GM21528 (cell line): ENCODE results near the gene SGCE.
A peak's percentile ranks its signal among the peaks of the same experiment; 100 is the strongest.

Experiments
- ATAC-seq: cut with Tn5 transposase; IDR thresholded peaks from one replicate; pipeline ENCODE4 v1.9.1; 2021; ENCODE audit warnings: mild to moderate bottlenecking, moderate library complexity; ENCODE audit not compliant: unreplicated experiment, low FRiP score

The SGCE gene

DNA sequence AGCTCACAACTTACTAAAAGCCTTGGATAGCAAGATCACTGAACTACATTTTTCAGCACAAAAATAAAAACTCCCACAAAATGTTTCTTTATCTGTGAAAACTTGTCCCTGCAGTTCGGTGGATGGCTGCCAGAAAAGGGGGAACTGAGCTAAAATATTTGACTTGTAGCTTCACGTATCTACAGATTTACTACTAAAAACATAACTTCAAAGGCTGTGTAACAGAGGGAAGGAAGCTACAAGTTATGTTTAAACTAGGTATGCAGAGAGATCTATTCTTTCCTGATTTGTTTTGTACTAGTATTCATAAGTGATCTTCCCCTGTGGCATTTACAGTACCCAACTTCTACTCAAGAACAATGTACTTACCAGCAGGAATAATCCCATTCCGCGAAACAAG is 25.1 kb downstream of the SGCE start:
- no peak for ATAC-seq

DNA sequence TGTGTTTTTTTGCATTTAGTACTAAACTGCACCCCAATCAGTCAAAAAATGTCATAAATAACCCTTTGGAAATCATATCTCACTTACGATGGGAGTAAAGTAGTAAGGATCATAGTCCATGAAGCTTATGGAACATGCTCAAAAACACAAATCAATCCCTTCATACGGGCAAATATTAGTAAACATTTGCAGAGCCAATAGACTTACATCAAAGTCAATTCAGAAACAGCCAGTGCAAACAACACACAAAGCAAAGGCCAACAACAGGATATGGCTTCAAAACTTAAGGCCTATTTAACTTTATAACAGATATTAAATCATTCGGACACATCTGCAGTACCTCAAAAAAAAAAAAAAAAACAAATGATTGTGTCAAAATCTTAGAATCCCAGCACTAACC is 32.1 kb downstream of the SGCE start:
- ATAC-seq: no peak

DNA sequence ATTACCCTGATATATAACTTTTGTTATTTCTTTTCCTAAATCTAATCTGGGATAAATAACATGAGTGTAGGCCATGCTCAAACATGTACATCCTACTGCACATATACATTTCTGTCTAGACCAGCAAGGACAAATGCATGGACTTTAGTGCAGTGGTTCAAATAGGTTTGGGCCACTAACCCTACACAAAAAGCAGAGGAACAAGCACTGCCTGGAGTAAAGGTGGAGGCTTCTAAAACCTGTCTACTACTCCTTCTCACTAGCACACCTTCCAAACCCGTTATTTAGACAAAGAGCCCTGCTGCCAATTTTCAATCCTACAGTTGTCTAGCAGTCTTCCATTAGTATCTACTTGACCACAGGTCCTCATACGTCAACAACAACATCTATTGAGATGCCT is 34.8 kb downstream of the SGCE start:
- peak; percentile 30 for ATAC-seq

DNA sequence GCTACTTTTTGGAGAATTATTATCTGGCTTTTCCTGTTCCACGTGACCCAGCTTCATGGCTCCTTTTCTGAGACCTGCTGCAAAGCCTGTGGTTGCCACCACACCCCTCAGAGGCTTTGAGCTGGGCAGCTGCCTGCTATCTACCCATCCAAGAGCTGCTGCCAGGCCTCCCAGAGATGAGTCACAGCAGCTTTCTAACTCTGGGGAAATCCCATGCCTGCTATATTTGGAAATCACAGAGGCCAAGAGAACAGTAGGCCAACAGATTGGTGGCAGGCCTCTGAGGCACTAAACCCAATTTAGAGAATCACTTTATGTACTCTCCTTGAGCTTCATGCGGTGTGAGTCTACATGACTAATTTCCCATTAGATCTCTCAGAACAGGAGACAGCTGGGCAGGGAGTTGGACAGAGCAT is 35.2 kb downstream of the SGCE start:
- peak; percentile 97 for ATAC-seq

DNA sequence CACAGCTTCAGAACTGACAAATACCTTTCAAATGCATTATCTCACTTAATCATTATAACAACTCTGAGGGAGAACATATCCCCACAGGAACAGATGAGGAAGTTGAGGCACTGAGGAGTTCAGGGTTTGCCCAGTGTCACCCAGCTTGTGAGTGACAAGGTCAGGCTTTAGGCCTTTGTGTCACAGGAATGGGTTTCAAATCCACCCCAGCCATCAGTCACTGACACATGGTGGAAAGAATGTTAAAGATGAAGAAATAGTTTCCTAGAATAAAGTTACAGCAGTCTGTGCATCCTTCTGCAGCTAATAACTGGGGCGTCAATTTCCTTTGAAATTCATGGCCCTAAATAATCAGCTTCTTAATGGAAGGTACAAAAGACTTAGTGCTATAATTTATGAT is 37.8 kb downstream of the SGCE start:
- no peak for ATAC-seq

DNA sequence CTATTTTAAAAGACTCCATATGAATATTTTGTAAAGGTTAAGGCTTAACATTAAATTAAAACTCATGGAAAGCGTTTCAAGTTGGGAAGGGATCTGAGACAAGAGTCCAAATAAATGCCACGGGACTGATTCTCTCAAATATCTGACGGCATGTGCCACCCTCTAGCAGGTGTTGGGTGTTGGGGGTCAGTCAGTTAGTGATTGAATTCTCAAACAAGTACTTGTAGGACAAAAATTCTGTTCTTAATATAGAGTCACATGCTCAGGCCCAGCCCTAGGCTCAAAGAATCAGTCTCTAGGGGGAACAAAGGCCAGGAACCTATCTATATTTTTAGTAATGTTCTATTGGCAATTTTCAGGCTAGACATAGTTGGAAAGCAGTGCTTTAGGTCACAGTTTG is 39.1 kb downstream of the SGCE start:
- ATAC-seq: no peak

DNA sequence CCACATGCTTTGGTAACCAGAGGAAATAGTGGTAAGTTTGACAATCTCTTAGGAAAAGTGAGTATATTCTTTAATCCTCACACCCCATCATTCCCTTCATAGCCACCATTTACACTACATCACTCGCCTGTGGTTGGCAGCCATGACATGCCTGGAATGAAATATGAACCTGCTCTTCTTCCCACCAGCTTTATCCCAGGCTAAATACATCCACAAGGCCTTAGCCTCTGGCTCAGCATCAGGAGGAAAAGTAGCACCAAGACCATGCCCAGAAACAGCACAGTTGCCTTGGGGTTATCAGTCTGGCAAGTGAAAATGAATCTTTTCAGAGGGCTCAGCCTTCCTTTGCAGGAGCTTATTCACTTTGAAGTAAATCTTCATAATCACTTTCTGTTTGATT is 40.3 kb downstream of the SGCE start:
- no peak for ATAC-seq

DNA sequence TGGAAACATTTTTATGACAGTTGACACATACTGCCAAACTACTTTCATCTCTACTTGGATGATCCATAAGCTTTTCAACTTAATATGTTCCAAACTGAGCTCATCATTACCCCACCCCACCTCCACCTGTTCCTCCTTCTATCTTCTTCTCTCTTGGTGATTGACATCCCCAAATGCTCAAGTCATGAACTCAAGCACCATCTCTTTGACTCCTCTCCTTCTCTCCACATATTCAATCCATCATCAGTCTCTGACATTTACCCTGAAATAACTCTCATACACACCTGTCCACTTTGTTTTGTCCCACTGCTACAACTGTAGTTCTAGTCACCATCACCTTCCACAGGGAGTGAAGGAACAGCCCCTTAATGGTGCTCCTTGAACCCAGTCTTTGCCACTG is 43.3 kb downstream of the SGCE start:
- no peak for ATAC-seq

DNA sequence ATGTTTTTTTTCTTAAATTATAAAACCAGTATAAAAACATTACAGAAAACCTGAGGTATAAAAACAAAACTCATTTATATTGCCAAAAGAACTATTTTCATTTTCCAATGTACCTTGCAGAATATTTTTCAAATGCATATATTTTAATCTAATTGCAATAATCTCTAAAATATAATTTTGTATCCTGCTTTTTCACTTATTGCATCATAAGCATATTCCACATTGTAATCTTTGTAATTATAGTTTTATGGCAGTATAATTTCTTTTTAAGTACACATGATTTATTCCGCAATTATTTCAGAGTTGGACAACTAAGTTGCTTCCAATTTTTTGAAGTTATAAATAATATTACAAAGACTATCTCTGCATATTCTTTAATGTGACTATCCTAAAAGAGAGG is 43.7 kb downstream of the SGCE start:
- no peak for ATAC-seq

DNA sequence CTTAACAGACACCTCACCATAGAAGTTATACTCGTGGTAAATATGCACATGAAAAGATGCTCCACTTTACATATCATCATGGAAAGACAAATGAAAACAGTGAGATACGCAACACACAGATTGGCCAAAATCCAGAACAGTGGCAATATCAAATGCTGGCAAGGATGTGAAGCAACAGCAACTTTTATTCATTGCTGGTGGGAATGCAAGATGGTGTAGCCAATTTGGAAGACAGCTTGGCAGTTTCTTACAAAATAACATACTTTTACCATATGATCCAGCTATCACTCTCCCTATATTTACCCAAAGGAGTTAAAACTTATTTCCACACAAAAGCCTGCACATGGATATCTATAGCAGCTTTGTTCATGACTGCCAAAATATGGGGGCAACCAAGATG is 46.4 kb downstream of the SGCE start:
- no peak for ATAC-seq

DNA sequence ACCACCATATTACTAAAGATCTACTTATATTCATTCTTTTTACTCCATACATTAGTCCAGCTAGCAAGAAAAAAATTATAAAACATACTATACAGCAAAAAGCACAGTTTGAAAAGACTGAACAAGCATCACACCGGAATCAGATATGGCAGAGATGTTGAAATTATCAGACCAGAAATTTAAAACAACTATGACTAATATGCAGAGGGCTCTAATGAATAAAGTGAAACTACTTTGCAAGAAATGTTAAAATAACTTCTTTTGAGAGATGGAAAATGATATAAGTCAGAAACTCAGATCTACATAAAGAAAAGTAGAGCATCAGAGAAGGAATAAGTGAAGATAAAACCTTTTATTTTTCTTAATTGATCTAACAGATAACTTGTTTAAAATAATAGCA is 50.9 kb downstream of the SGCE start:
- ATAC-seq: peak; percentile 67

DNA sequence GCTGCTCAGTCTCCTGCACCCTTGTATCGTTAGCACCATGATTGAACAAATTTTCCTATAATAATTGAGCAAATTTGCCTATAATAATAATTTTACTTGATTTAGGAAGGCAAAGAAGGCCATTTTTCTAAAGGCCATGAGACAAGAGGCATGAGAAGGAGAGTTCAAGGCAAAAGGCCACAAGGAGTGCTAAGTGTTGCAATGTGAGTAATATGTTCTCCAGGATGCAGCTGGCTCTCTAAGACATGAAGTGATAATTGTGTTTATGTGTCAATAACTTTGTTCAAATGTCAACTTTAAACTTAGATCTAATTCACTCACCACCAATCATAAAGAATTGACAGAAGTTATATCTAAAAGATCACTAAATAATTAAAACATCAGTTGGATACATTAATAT is 53.8 kb downstream of the SGCE start:
- no peak for ATAC-seq

DNA sequence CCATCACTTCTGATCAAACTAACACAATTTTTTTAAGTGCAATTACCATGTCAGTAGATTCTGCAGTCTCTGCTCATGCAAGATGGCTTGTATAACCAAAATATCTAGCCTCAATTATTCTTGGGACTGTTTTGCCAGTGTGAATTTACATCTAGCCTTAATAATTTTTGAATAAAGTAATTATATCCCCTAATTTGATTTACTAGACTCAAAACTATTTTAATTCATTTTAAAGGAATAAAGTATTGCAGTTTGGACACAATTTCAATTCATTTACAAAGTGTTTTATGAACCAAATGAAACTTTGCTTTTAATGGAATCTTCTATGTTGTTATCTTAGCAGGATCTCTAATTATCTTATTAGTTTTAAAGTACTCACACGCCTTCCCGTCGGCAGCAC is 55.7 kb downstream of the SGCE start:
- ATAC-seq: no peak

DNA sequence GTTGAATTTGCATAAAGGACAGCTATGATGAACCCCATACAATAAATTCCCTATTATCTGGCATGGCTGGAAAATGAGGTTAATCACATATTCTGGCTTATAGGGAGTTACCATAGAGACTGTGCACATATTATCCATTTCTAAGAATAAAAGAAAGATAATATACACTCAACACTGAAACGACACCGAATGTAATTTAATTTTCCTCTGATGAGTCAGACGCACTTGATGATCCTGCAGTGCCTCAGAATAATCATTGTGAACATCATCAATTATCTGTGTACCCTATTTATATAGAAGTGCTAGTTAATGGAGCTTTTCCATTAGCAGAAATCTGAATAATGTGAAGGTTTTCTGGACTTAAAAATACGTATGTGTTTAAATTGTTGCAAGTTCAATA is 60.2 kb downstream of the SGCE start:
- no peak for ATAC-seq

DNA sequence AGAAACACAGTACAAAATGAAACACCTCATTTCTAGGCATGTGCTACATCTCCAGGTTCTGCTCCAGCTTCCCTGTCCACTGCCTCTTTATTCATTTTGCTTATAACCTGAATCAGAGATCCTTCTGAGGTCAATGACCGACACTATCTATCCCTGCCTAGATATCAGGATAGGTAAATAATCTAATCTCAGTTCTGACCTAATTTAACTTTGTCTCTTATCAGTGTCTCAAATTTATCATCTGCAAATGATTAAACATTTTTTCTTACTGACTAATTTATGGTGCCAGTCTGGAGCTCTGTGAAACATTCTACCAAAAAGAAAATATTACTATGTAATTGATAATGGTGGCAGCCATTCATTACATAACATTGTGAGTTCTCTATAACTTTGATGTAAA is 61.1 kb downstream of the SGCE start:
- ATAC-seq: no peak

DNA sequence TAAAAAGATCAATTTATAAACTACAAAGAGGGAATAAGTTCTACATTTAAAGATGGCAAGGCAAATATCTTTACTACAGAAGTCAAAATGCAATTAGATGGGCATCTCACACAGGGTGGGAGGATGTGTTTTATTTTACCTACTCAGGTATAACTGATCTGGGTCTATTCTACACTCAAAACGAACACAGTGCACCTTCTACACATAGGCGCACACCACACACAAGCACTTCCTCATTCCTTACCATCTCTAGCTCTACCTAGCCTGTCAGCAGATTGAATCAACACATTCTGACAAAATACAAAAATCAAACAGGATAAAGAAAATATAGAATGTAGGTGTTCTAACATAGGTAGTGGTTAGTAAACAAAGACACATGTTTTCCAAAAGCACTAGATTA is 64.8 kb downstream of the SGCE start:
- peak; percentile 64 for ATAC-seq

DNA sequence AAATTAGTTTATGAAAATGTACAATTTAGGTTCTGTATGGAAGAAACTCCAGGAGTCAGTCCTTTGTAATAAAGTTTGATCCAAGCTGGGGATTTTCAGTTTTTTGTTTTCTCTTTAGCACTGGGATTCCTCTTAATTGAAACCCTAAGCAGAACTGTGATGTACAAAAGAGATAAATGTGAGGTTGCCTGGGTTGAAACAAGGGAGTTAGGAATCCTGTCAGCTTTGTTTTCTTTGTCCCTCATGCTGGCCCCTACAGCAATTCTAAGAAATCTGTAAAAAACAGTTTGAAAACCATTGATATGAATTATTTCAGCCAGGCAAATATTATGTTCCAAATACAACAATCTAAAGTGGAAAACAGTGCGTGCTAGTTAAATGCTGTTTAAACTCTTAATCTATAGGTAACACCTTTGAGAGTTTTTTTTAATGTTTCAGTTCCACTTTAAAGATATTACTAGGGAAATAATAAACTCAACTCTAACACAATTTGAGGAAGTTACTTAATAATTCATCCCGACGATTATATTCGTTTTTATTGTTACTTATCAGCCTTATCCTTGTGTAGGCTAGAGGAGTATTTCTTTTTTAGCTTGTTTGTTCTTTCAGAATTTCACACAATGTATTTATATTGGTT is 65.3 kb downstream of the SGCE start:
- ATAC-seq: no peak

DNA sequence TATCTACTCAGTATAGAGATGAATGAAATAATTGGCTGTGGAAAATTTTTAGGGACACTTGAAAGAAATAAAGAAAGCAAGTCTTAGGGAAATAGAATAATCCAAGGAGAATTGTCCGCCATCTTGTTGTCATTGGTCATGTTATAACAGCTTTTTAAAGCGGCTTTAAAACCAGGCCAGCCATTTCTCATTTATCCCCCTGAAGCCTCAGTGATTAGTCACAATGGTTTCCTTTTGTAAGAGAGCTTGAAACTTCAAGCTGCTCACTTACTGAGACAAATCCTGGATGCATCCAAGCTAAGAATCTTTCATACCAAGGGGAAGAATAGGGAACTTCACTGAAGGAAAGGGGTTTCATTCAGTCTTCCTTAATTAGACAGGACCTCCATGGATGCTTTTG is 67.9 kb downstream of the SGCE start:
- no peak for ATAC-seq

DNA sequence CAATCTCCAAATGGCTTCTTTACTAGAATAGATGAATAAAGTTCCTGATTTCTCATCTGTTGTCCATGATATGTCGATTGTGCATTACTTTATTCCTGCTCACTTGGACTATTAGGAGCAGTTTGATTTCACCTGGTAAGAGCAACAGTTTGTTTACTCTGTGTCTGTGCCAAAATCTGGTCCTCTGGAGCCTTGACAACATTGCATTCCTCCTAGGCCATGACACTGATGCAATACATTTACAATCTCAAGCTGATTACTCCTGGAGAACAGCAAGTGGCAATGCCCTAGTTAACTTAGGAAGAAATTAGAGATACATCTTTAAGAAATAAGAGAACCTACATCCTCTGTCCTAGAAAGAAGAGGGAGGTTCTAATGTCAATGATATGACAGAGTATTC is 71.8 kb downstream of the SGCE start:
- no peak for ATAC-seq

DNA sequence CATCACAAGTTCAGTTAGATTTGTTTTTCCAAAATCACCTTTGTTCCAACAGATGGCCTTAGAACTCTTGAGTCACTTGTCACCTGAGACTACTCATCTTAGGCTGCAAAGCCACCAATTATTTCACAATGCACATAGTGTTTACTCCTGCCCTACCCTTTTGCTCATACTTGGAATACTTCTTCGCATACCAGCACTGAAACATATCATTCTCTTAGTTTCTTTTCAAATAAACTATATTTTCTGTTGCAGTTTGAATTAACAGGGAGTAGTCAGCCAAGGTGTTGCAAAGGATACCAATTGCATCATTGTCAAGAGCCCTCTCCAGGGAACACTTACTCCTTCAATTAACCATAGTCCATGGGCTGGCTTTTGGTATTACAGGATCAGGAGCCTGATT is 75.3 kb downstream of the SGCE start:
- ATAC-seq: no peak

DNA sequence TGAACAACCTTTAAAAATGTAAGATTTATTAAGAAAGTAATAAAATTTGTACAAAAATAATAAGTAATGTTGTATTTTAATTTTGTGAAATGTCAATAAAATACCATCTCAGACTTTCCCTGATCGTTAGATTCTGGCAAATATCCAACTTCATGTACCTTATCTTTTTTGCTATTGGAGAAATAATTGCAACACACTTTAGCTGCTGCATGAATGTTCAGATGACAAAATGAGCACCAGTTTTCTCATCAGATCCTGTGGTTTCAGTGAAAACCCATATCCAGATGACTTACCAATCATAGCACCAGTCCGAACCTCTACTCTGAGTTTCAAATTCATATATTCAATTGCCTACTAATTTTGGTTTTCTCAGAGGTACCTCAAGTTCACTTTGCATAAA is 76.5 kb downstream of the SGCE start:
- ATAC-seq: no peak

DNA sequence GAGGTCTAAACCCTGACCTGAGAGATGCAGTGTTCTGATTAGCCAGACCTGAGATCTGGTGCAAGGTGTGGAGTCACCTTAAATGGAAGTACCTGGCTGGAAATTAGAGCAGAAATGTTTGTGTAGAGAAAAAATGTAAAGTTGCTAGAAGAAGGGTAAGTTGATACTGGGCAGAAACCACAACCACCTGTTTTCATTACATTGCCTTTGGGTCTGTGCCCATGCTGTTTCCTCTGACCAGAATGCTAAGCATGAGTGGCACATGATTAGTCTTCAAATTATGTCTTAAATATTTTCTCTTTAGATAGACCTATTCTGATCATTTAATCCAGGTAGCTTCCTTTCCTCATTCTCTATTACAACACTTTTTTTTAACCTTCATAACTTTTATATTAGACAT is 77.3 kb downstream of the SGCE start:
- ATAC-seq: no peak

DNA sequence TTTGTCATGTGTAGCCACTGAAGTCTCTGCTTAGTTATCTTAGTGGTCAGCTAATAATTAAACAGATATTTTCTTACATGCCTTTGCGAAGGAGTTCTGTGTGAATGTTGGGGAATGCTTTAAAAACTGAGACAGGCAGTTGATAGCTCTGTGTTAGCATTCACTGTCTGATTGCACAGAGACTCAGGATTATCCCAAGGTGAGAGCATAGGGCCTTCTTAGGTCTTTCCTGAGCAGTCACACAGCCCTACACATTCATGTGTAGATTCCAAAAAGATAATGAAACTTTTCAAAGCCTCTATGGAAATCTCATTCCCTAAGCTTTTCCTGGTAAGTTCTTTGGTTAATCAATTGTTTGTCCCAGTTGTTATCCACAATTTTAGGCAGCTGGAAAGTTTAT is 78.6 kb downstream of the SGCE start:
- ATAC-seq: no peak
